HEK293 (cell line): ENCODE measurements around the gene TMEM267.

Source experiments
- BCL11B ChIP-seq: fragments of 450-650 bp; formaldehyde crosslinking; IDR thresholded peaks from 2 replicates; pipeline ENCODE4 v1.5.1; 2016; ENCODE audit warnings: low read depth, missing biosample characterization, missing genetic modification characterization
- CTCF ChIP-seq: fragments of 450-650 bp; formaldehyde crosslinking; IDR thresholded peaks from 2 replicates; pipeline ENCODE4 v1.5.1; 2016; ENCODE audit warnings: missing biosample characterization, missing genetic modification characterization
- ELK4 ChIP-seq: IDR thresholded peaks from 2 replicates; pipeline ENCODE4 v1.6.1; 2011; ENCODE audit warnings: mild to moderate bottlenecking, low read depth, low read length, borderline replicate concordance
- GLI4 ChIP-seq: fragments of 450-650 bp; formaldehyde crosslinking; IDR thresholded peaks from 2 replicates; pipeline ENCODE4 v1.5.1; 2016; ENCODE audit warnings: missing biosample characterization, missing genetic modification characterization
- KLF16 ChIP-seq: fragments of 450-650 bp; formaldehyde crosslinking; IDR thresholded peaks from 2 replicates; pipeline ENCODE4 v1.5.1; 2017; ENCODE audit warnings: missing biosample characterization, missing genetic modification characterization
- KLF7 ChIP-seq: fragments of 450-650 bp; formaldehyde crosslinking; IDR thresholded peaks from 2 replicates; pipeline ENCODE4 v1.5.1; 2016; ENCODE audit warnings: missing biosample characterization, missing genetic modification characterization, borderline replicate concordance
- MZF1 ChIP-seq: fragments of 450-650 bp; formaldehyde crosslinking; IDR thresholded peaks from 2 replicates; pipeline ENCODE4 v1.5.1; 2017; ENCODE audit warnings: missing biosample characterization, missing genetic modification characterization, borderline replicate concordance
- PRDM10 ChIP-seq: fragments of 450-650 bp; formaldehyde crosslinking; IDR thresholded peaks from 2 replicates; pipeline ENCODE4 v1.5.1; 2016; ENCODE audit warnings: missing biosample characterization, missing genetic modification characterization
- SP7 ChIP-seq: fragments of 450-650 bp; formaldehyde crosslinking; IDR thresholded peaks from 2 replicates; pipeline ENCODE4 v1.5.1; 2016; ENCODE audit warnings: missing biosample characterization, missing genetic modification characterization
- TSHZ1 ChIP-seq: fragments of 450-650 bp; formaldehyde crosslinking; IDR thresholded peaks from 2 replicates; pipeline ENCODE4 v1.5.1; 2016; ENCODE audit warnings: missing biosample characterization, missing genetic modification characterization, borderline replicate concordance
- ZBTB49 ChIP-seq: fragments of 450-650 bp; formaldehyde crosslinking; IDR thresholded peaks from 2 replicates; pipeline ENCODE4 v1.5.1; 2016; ENCODE audit warnings: missing biosample characterization, missing genetic modification characterization, low read depth
- ZFHX2 ChIP-seq: fragments of 450-650 bp; formaldehyde crosslinking; conservative IDR thresholded peaks from 2 replicates; pipeline ENCODE4 v1.5.1; 2016; ENCODE audit warnings: missing biosample characterization, missing genetic modification characterization
- ZFP3 ChIP-seq: fragments of 450-650 bp; formaldehyde crosslinking; IDR thresholded peaks from 2 replicates; pipeline ENCODE4 v1.5.1; 2016; ENCODE audit warnings: low read depth, missing biosample characterization, missing genetic modification characterization
- ZNF138 ChIP-seq: fragments of 450-650 bp; formaldehyde crosslinking; IDR thresholded peaks from 2 replicates; pipeline ENCODE4 v1.5.1; 2016; ENCODE audit warnings: missing biosample characterization, missing genetic modification characterization, borderline replicate concordance
- ZNF146 ChIP-seq: fragments of 450-650 bp; formaldehyde crosslinking; IDR thresholded peaks from 2 replicates; pipeline ENCODE4 v1.5.1; 2016; ENCODE audit warnings: missing biosample characterization, missing genetic modification characterization
- ZNF214 ChIP-seq: fragments of 450-650 bp; formaldehyde crosslinking; IDR thresholded peaks from 2 replicates; pipeline ENCODE4 v1.5.1; 2017; ENCODE audit warnings: missing biosample characterization, mild to moderate bottlenecking, missing genetic modification characterization, borderline replicate concordance
- ZNF221 ChIP-seq: fragments of 450-650 bp; formaldehyde crosslinking; IDR thresholded peaks from 2 replicates; pipeline ENCODE4 v1.5.1; 2017; ENCODE audit warnings: missing biosample characterization, missing genetic modification characterization, borderline replicate concordance
- ZNF335 ChIP-seq: fragments of 450-650 bp; formaldehyde crosslinking; conservative IDR thresholded peaks from 2 replicates; pipeline ENCODE4 v1.5.1; 2016; ENCODE audit warnings: missing biosample characterization, missing genetic modification characterization
- ZNF341 ChIP-seq: fragments of 450-650 bp; formaldehyde crosslinking; IDR thresholded peaks from 2 replicates; pipeline ENCODE4; 2016; ENCODE audit warnings: low read depth, missing biosample characterization, missing genetic modification characterization
- ZNF449 ChIP-seq: fragments of 450-650 bp; formaldehyde crosslinking; IDR thresholded peaks from 2 replicates; pipeline ENCODE4 v1.5.1; 2017; ENCODE audit warnings: missing biosample characterization, mild to moderate bottlenecking, missing genetic modification characterization, moderate library complexity
- ZNF501 ChIP-seq: fragments of 450-650 bp; formaldehyde crosslinking; IDR thresholded peaks from 2 replicates; pipeline ENCODE4 v1.5.1; 2016; ENCODE audit warnings: missing biosample characterization, missing genetic modification characterization
- ZNF544 ChIP-seq: fragments of 450-650 bp; formaldehyde crosslinking; IDR thresholded peaks from 2 replicates; pipeline ENCODE4 v1.5.0; 2017; ENCODE audit warnings: missing biosample characterization, missing genetic modification characterization
- ZNF585B ChIP-seq: fragments of 450-650 bp; formaldehyde crosslinking; IDR thresholded peaks from 2 replicates; pipeline ENCODE4 v1.5.1; 2016; ENCODE audit warnings: missing biosample characterization, missing genetic modification characterization
- ZNF600 ChIP-seq: fragments of 450-650 bp; formaldehyde crosslinking; IDR thresholded peaks from 2 replicates; pipeline ENCODE4 v1.5.1; 2016; ENCODE audit warnings: missing biosample characterization, missing genetic modification characterization
- ZNF624 ChIP-seq: fragments of 450-650 bp; formaldehyde crosslinking; IDR thresholded peaks from 2 replicates; pipeline ENCODE4 v1.5.1; 2017; ENCODE audit warnings: missing biosample characterization, missing genetic modification characterization

The TMEM267 gene

GRCh38 chr5:43484106-43484849 is 613 bp upstream of the TMEM267 start (continued):
- TF ChIP-seq MZF1 (tag by site-specific recombination) (peak; percentile 86), ZFHX2 (no peak), SP7 (tag by site-specific recombination) (0 out of 2 replicates have a peak, but pooled peaks have one; percentile 31), ZNF501 (tag by site-specific recombination) (peak; percentile 91), ZNF341 (no peak), KLF7 (tag by site-specific recombination) (no peak), GLI4 (peak; percentile 68; the same call in 1 of the 2 replicates), ZBTB49 (tag by site-specific recombination) (no peak), BCL11B (0 out of 2 replicates have a peak, but pooled peaks have one; percentile 37), ZNF146 (tag by site-specific recombination) (no peak), ZNF221 (tag by site-specific recombination) (no peak), ZNF585B (tag by site-specific recombination) (no peak), PRDM10 (peak; percentile 6), TSHZ1 (no peak), ZNF138 (0 out of 2 replicates have a peak, but pooled peaks have one; percentile 7), CTCF (tag by site-specific recombination) (peak; percentile 91), ZFP3 (tag by site-specific recombination) (no peak), ZNF600 (tag by site-specific recombination) (peak; percentile 71), ZNF214 (tag by site-specific recombination) (no peak), KLF16 (tag by site-specific recombination) (no peak; the same call in 1 of the 2 replicates), ZNF449 (no peak; the same call in 1 of the 2 replicates), ZNF624 (tag by site-specific recombination) (no peak), ZNF335 (peak; percentile 84), ELK4 (no peak), ZNF544 (tag by site-specific recombination) (no peak)
